ENCODE results near the gene SDK1.
"Not testable (repeated sequence)": the region's sequence is repeated elsewhere in the genome, so short reads cannot be mapped to it uniquely, and the experiment has no call there.

Gene SDK1

DNA sequence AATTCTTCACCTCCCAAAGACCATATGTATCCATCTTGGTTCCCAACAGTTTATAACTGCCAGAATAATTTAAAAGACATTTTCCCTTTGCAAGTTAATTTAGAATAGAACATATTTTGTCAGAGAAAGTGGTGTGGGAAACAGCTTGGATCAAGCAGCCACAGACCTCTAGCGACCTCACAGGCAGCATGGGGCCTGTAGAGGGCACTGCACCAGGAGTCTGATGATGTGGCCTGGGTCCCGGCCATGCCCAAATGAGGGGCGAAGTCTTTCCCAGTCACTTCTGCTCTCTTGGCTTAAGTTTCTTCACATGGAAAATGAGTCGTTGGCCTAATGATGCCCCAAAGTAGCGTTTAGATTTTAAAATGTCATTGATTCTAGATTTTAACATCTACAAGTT lies 243.2 kb downstream of the SDK1 start:
- ATAC-seq, result no peak

DNA sequence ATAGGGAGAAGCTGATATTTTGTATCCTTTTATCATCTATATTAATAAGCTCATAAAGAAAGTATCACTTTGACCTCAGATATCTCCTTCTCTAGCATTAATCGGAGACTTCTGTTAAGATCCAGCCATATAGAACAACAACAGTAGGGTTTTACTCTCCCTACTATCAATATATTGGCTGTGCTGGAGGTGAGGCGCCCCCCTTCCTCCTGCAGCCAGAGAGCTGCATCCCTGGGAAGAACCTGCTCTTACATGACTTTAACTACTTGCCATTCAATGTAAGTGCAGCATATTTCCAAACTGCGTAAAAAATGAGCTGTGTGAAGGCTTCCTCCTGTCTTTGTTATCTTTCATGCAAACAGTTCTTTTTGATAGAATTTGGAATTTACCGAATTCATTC lies 247.8 kb downstream of the SDK1 start:
- no peak for ATAC-seq

DNA sequence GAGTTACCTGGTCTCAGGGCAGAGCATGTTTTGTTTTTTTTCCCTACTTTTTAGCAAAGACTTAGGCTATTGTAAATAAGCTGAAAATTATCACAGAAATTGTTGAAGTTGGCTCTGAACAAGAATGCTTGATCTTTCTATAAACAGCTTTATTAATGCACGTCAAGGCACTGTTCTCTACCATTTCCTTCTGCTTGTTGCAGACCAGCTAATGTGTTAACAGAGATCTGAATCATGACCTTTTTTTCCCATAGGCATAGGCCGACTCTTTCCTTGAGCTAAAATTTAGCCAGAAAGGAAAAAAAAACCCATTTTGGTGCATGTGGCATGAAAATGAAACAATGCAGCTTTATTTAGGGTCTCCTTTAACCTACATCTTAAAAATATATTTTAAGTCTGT lies 248.5 kb downstream of the SDK1 start:
- ATAC-seq, result no peak

DNA sequence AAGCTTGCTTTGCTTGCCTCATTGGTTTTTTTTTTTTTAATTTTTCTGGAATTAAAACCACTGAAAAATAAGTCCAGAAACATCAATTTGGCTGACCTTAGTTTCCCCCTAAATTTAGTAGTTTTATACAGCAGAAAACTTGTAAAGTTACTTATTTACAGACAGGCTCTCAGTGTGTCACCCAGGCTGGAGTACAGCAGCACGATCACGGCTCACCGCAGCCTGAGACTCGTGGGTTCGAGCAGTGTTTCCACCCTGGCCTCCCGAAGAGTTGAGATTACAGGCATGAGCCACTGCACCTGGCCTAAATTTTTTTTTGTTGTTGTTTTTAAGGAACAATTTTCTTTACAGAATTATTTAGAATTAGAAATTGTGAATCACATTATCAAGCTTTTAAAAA lies 250.5 kb downstream of the SDK1 start:
- ATAC-seq, result no peak

DNA sequence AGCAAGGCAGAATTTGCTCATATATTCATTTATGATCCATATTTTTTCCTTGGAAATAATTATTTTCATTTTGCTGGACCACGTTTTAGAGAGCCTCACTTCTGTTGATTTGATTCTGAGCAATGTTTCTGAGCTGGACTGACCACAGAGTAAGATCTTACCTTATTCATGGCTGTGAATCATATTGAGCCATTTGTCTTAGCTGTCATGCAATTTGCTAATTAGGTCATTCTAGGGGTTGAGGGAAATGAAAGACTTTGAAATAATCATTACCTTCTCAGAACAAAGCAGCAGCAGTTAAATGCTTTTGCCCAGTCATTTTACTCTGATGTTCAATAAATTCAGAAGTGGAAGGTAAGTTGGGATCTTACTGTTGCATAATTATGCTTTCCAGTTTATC lies 251.4 kb downstream of the SDK1 start:
- no peak for ATAC-seq

DNA sequence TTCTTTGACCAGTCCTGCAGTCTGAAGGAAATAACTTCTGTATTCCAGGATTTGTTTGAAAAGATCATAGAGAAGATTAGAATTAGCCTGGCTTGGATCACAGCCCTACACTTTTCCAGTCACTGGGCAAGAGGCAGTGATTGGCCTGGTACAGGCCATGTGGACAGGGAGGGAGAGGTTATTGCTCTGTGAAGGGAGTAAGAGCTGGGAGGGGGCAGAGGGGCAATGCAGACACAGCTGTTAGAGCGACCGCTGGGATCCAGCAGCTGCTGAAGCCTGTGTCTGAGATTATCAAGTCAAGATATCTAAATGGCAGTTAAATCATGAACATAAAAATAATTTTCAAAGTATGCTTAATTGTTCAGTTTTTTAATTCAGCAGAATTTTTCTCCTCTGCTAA lies 257.3 kb downstream of the SDK1 start:
- no peak for ATAC-seq

DNA sequence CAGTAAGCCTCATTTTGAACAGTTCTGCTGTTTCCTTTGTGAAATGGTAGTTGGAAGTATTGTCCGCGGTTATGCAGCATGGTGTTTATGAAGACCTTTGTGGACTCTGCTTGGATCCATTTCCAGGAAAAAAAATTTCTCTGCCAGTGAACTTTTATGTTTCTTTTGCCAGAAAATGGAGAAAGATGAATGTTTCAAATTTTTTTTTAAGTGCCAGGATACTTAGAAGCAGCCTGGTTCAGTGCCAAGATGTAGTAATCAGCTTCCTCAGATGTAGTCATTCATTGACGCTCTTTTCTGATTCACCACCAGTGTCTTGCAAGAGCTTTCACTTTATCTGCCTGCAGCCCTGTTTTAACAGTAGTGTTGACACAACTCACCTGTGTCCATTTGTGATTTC lies 258.2 kb downstream of the SDK1 start:
- ATAC-seq, result no peak

DNA sequence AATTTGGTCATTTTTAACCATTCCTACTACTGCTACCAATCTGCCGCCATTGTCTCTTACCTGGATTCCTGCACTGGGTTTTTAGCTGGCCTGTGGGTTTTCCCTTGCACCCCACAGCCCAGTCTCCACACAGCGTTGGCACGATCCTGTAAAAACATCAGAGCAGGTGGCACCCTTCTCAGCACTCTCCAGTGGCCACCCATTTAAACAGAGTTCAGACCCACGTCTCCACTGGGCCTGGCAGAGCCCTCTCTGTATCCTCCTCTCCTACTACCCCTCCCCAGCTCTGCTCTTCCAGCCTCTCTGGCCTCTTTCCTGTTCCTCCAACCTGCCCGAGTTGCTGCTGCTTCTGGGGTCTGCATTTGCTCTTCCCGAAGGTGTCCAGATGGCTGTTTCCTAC lies 259.4 kb downstream of the SDK1 start:
- no peak for ATAC-seq

DNA sequence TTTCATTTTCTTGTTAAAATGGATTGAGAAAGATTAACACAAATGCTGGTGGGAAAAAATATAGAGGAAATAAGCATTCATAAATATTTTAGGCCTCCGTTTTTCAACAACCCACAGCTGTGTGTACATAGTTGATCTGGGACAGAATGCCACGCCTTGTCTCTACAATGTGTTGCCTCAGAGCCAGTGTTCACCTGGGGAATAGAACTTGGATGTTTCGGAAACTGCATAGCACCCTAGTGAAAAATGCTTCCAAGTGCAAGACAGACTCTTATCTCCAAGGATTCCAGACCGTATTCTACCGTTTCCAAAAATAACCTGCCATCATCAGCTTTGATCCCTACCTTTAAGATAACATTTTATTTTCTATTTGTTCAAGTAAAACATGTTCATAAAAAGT lies 260.9 kb downstream of the SDK1 start:
- ATAC-seq, result no peak

DNA sequence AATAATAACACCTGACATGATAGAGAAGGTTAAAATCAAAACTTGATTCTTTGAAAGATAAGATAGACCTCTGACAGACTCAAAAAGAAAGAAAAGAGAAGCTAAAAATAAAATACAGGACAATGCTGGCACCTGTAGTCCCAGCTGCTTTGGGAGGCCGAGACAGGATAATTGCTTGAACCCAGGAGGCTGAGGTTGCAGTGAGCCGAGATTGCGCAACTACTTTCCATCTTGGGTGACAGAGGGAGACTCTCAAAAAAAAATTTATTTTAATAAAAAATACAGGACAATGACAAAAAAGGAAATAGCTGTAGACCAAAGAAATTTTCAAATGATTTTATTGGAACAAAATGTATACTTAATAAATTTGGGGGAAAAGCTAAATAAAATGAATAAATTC lies 263.2 kb downstream of the SDK1 start:
- no peak for ATAC-seq

DNA sequence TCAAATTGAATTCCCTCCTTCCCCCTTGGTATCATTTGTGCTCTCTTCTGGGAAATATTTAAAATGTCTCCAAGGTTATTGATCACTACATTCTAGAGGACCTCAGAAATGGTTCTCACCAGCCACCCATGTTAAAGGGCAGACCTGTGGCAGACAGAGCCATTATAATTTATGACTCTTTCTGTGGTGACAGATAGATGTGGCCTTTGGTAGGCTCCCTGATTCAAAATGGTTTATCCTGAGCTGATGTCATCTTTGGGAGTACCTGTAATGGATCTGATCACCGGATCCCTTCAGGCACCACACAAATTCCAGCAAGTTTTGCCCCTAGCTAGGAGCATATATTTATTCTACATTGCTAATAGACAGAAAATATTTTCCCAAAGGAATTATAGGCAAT lies 267.5 kb downstream of the SDK1 start:
- ATAC-seq, result no peak

DNA sequence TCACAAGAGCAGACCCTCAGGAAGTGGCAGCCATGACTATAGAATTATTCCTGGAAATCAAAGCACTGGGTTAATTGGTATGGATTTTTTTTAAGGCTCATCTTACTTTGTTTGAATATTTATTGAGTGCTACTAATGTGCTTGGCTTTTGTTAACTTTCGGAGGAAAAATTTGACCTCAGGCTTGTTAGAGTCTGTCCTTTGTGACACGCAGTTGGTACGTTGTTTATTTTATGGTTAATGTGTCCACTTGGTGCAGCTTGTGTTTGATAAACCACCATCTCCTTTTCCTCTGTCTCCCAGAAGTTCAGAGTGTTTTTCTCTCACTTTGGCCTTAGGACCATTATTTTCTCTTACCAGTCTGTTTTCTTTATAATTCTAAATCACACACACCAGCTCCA lies 268.6 kb downstream of the SDK1 start:
- no peak for ATAC-seq

DNA sequence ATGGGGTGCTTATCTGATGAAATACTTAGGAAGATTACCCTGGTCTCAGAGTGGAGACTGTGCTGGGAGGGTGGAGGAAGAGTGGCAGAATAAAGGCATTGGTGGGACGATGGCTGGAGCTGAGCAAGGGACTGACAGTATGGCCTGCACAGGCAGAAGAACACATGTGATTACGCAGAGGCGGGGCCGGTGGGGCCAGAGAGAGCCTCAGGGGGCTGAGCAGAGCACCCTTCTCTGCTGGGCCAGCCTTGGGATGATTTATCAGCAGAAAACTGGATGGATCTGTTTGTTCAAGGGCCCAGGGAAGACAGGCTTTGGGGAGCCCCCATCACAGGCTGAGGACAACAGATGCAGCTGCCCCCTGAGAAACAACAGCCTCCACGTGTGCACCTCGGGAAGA lies 272.1 kb downstream of the SDK1 start:
- no peak for ATAC-seq

DNA sequence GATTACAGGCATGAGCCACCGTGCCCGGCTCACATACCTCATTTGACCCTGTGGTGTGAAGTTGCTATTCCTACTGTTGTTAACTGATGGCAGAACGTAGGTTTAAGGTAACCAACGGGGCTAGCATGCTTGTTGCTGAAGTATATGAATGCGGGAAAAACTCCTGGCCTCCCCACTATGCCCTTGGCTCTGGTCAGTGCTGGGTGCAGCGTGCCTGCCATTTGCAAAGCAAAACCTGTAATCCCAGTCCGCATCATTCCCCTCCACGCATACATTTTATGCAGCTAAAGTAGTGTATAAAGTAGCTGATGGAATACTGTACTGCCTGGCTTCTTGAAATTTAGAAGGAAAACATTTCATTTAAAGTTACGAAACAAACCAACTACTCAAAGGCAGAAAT lies 273.3 kb downstream of the SDK1 start:
- no peak for ATAC-seq

DNA sequence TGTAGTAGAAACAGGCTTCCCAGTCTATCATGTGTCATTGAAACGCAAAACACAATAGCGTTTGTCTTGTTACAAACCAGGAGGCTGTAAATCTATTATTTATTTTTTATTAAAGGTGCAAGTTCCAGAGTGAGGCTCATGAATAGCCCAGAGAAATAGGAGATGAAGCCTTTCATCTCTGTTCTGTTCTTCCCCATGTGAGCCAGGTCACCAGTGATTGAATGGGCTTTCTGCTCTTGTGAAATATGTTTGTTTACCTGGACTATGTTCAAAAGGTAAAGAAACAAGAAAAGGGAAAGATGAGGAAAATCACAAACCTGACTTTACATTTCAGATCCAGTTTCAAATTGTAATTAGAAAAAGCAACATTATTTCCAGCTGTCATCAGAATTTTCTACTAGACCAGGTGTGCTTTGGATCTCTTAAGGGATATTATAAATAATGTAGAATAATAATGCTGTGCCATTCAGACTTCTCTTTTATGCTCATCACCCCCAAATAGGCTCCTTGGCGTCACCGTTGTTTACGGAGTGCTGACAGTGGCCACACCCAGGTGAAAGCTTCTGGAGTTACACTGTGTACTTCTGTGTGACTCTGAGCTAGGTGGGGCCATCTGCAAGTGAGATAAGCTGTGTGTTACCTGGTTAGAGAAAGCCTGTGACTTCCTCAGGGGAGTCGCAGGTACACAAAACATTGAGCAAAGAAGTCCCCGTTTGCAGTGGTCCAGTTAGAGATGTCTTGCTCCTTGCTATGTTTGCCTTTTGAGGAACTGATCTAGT lies 274.9 kb downstream of the SDK1 start:
- ATAC-seq, result no peak

DNA sequence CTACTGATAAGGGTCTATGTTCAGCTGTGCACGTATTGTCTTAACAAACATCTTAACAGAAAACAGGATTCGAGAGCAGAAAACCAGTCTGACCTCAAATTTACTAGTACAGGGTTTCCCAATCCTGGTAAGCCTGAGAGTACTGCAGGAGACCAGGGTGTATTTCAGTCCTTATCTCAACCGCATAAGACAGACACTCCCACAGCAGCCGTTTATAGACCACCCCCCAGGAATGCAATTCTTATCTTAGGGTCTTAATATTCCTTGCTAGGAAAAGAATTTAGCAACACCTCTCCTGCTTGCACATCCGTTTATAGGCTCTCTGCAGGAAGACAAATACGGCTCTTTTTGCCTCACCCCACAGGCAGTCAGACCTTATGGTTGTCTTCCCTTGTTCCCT lies 277.3 kb downstream of the SDK1 start:
- ATAC-seq, result no peak

DNA sequence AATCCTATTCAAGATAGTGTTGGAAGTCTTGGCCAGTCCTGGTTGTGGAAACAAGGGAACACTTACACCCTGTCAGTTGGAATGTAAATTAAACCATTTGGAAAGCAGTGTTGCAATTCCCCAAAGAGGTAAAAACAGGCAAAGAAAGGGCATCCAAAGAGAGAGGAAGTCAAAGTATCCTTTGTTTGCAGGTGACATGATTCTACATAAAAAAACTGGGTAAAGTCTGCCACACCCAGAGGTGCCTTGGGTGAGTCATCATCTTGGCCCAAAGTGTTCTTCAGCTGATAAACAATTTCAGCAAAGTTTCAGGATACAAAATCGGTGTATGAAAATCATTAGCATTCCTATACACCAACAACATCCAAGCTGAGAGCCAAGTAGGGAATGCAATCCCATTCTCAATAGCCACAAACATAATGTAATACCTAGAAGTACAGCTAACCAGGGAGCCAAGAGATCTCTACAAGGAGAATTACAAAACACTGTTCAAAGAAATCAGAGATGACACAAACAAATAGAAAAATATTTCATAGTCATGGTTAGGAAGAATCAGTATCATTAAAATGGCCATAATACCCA lies 278.7 kb downstream of the SDK1 start:
- ATAC-seq, result no peak

DNA sequence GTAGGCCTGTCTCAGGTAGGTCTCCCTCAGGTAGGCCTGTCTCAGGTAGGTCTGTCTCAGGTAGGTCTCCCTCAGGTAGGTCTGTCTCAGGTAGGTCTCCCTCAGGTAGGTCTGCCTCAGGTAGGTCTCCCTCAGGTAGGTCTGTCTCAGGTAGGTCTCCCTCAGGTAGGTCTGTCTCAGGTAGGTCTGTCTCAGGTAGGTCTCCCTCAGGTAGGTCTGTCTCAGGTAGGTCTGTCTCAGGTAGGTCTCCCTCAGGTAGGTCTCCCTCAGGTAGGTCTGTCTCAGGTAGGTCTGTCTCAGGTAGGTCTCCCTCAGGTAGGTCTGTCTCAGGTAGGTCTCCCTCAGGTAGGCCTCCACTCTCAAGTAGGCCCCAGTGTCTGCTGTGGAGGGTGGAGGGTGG lies 281.1 kb downstream of the SDK1 start:
- not testable (repeated sequence) for ATAC-seq

DNA sequence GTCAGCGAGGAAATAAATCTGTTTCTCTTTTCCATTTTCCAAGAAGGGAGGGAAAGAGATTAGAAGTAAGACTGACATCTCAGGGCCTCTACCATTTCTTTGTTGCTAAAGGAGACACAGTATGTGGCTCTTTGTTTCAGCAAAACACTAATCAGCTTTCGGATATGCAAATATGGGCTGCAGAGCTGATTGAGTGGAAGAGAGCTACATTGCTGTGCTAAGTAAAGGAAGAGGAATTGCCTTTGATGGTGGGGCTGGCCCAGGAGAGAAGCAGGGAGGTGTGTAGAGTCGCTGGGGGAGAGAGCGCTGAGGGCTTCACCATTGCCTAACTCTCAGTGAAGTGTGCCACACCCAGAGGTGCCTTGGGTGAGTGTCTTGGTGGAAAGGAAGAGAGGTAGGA lies 284.8 kb downstream of the SDK1 start:
- no peak for ATAC-seq

DNA sequence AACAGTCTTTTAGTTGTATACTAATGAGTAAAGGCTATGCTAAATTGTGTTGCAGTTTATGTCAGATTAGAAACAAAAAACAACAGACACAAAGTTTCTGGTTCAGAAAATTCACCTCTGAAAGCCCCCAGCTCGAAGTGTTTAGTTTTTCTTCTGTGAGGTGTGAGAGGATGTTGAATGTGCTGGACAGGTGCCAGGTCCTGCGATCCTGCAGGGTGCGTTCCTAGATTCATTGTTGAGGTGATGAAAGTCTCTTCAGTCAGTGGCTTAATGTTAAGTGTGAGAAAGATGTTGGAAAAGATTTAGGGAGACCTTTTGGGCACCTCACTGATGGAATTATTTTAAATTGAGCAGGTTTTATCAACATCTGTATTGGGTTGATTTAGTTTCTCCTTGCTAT lies 287.3 kb downstream of the SDK1 start:
- ATAC-seq, result no peak

DNA sequence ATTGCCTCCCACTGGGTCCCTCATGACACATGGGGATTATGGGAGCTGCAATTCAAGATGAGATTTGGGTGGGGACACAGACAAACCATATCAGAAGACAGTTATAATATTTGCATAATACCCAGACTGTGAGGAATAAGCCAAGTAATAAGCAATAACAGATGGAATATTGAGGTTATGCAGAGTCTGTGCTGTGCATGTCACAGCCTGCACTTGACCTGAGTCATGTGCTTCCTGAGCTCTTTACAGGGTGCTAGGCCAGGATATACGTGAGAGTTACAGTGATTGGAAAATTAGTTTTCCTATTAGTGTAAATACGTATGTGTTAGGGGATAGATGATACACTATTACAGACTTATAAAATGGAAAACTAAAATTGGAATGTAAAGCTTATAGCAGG lies 288.7 kb downstream of the SDK1 start:
- ATAC-seq, result no peak

DNA sequence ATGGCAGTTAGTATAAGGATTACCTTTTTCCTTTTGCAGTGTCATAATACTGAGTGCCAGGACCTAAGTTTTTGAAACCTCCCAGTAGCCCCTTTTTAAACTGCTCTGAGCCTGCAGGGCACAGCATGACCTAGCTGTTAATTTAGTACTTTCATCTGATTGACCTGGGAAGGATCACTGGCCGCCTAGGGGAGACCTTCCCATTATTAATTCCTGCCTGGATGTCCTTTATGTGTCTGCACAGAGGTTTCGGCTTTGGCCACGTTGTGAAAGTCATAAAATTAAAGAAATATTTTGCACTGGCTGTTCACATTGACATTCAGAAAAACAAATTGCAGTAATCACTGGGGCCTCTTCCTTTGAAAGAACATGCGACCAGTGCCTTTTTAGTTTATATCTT lies 290.2 kb downstream of the SDK1 start:
- ATAC-seq, result no peak

DNA sequence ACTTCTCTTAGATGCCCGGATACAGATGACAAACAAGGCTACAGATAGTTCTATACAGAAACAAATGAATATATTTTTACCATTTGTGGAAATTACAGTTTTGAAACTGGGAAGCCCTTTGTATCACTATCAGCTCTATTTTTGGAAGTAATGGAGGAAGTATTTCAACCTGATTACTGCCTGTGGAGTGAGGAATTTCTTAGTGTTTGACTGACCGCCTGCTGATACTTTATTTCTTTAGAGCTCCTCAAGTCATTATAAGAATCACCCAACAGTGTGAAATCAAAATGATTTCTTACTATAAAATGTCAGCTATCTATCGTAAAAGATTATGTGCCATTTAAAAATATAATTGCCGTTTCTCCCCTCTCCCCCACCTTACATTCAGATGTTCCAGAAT lies 290.9 kb downstream of the SDK1 start:
- ATAC-seq, result no peak

DNA sequence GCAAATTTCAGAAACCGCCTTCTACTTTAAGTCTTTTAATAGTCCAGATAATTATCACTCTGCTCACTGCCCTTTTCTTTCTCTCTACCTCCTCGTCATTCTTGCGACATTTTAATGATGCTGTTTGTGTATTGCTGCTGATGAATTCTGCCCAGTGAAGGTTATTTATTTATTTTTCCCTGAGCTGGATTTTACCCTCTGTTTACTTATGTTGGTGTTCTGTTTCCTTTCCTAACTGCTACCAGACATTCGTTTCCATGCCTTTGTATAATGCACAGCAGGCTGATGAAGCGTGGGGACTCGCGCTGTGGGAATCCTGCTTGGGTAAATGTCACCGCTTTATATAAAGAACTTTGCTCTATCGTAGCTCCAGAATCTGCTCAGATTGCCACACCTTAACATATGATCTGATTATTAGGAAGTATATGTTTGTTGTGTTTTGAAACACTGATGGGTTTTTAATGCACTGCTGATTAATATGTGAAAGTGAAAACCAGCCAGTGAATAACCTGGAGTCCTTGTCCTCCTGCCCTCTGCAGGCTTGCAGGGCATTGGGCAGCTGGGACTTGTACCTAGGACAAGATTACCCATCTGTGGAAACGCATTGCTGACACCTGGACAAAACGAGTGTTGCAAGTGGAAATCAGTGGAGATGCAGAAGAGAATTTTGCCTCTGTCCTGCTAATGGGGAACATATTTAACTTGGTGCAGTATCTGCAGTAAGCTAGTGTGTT lies 291.5 kb downstream of the SDK1 start:
- no peak for ATAC-seq
